ENCODE measurements around the gene TRAPPC5.
"Not testable (repeated sequence)": the region's sequence is repeated elsewhere in the genome, so short reads cannot be mapped to it uniquely, and the experiment has no call there.

Gene TRAPPC5

GRCh38 chr19:7680606-7681339 is at the start of gene TRAPPC5:
TRAPPC5 (plus strand) TSS chr19:7680833; CDS start chr19:7682254, 1,421 bp downstream.
- peak; percentile 70 to 78 for DNase-seq (ENCODE audit: low read depth in 2 of 2)

GRCh38 chr19:7631577-7631976 is 49.1 kb upstream of the TRAPPC5 start:
- no peak for DNase-seq (ENCODE audit: low read depth in 2 of 2)

GRCh38 chr19:7632340-7633203 is 48.1 kb upstream of the TRAPPC5 start:
- DNase-seq (ENCODE audit: low read depth in 2 of 2), result no peak

- DNase-seq (ENCODE audit: low read depth in 2 of 2), result no peak
These were observed 46.9 kb upstream of the TRAPPC5 start, which contains the start of gene PCP2 for GRCh38 chr19:7633698-7634097. PCP2 (minus strand) TSS chr19:7633719; CDS start chr19:7633457, 262 bp downstream.

GRCh38 chr19:7635670-7636069 is 45.0 kb upstream of the TRAPPC5 start:
- no peak for DNase-seq (ENCODE audit: low read depth in 2 of 2)

GRCh38 chr19:7636317-7636690 is 44.3 kb upstream of the TRAPPC5 start:
- no peak for DNase-seq (ENCODE audit: low read depth in 2 of 2)

GRCh38 chr19:7636691-7637373 is 43.8 kb upstream of the TRAPPC5 start, which contains the start of gene STXBP2:
STXBP2 (plus strand) TSS chr19:7637110; CDS start chr19:7637150, 40 bp downstream.
- DNase-seq (ENCODE audit: low read depth in 2 of 2), result peak; percentile 93 to 95

- no peak for DNase-seq (ENCODE audit: low read depth in 2 of 2)
These were observed 43.0 kb upstream of the TRAPPC5 start for GRCh38 chr19:7637374-7638256.

GRCh38 chr19:7638802-7639465 is 41.7 kb upstream of the TRAPPC5 start:
- DNase-seq (ENCODE audit: low read depth in 2 of 2), result no peak

- no peak for DNase-seq (ENCODE audit: low read depth in 2 of 2)
These were observed 40.7 kb upstream of the TRAPPC5 start for GRCh38 chr19:7639863-7640348.

GRCh38 chr19:7640803-7641202 is 39.8 kb upstream of the TRAPPC5 start:
- DNase-seq (ENCODE audit: low read depth in 2 of 2), result no peak

- DNase-seq (ENCODE audit: low read depth in 2 of 2), result no peak
These were observed 39.0 kb upstream of the TRAPPC5 start for GRCh38 chr19:7641290-7642276.

GRCh38 chr19:7642295-7643030 is 38.2 kb upstream of the TRAPPC5 start:
- no peak for DNase-seq (ENCODE audit: low read depth in 2 of 2)

- no peak for DNase-seq (ENCODE audit: low read depth in 2 of 2)
These were observed 37.6 kb upstream of the TRAPPC5 start for GRCh38 chr19:7643031-7643415.

- not testable (repeated sequence) for DNase-seq (ENCODE audit: low read depth in 2 of 2)
These were observed 36.7 kb upstream of the TRAPPC5 start for GRCh38 chr19:7643629-7644549.

GRCh38 chr19:7644550-7644877 is 36.1 kb upstream of the TRAPPC5 start:
- DNase-seq (ENCODE audit: low read depth in 2 of 2), result no peak

- DNase-seq (ENCODE audit: low read depth in 2 of 2), result no peak
These were observed 35.5 kb upstream of the TRAPPC5 start for GRCh38 chr19:7645163-7645562.
